ENCODE results near the gene BBIP1.

BBIP1 gene

GRCh38 chr10:110900983-110901382, 18.0 kb downstream of the BBIP1 start (continued):
- TF ChIP-seq POU6F1 (CRISPR knock-in tag; IDR thresholded peaks at IDR 0.05; ENCODE audit: borderline replicate concordance, low read depth) (no peak), SNAI2 (CRISPR knock-in tag; IDR thresholded peaks at IDR 0.05) (no peak), TCF4 (CRISPR knock-in tag; IDR thresholded peaks at IDR 0.05; ENCODE audit: borderline replicate concordance) (no peak), PATZ1 (CRISPR knock-in tag; IDR thresholded peaks at IDR 0.05; ENCODE audit: borderline replicate concordance) (no peak), PPARA (CRISPR knock-in tag; IDR thresholded peaks at IDR 0.05; ENCODE audit: borderline replicate concordance) (no peak), RARB (CRISPR knock-in tag; IDR thresholded peaks at IDR 0.05) (no peak)

- ATAC-seq = no peak
- TF ChIP-seq ISL1 (CRISPR knock-in tag; IDR thresholded peaks at IDR 0.05) (no peak), PPARA (CRISPR knock-in tag; IDR thresholded peaks at IDR 0.05; ENCODE audit: borderline replicate concordance) (no peak), ZNF565 (CRISPR knock-in tag; conservative IDR thresholded peaks at IDR 0.05; ENCODE audit: low read depth) (no peak), TOX (CRISPR knock-in tag; IDR thresholded peaks at IDR 0.05; ENCODE audit: borderline replicate concordance) (no peak), ZC3H10 (CRISPR knock-in tag; IDR thresholded peaks at IDR 0.05) (no peak), PATZ1 (CRISPR knock-in tag; IDR thresholded peaks at IDR 0.05; ENCODE audit: borderline replicate concordance) (no peak), ZNF70 (CRISPR knock-in tag; IDR thresholded peaks at IDR 0.05) (no peak), CSRNP3 (CRISPR knock-in tag; IDR thresholded peaks at IDR 0.05) (no peak), OSR1 (CRISPR knock-in tag; IDR thresholded peaks at IDR 0.05) (no peak), CREB5 (CRISPR knock-in tag; IDR thresholded peaks at IDR 0.05; ENCODE audit: low read depth) (no peak), ZFP3 (CRISPR knock-in tag; IDR thresholded peaks at IDR 0.05) (no peak), GLIS3 (CRISPR knock-in tag; IDR thresholded peaks at IDR 0.05) (no peak), RARB (CRISPR knock-in tag; IDR thresholded peaks at IDR 0.05) (no peak)
Observed at GRCh38 chr10:110898391-110898790, 20.6 kb downstream of the BBIP1 start.

- no peak for TF ChIP-seq GLIS3 (CRISPR knock-in tag; IDR thresholded peaks at IDR 0.05)
- no peak for TF ChIP-seq BACH2 (CRISPR knock-in tag; IDR thresholded peaks at IDR 0.05; ENCODE audit: borderline replicate concordance)
- TF ChIP-seq ZNF565 (CRISPR knock-in tag; conservative IDR thresholded peaks at IDR 0.05; ENCODE audit: low read depth) = no peak
- TF ChIP-seq PPARA (CRISPR knock-in tag; IDR thresholded peaks at IDR 0.05; ENCODE audit: borderline replicate concordance) = no peak
- no peak for TF ChIP-seq ZFP3 (CRISPR knock-in tag; IDR thresholded peaks at IDR 0.05)
- no peak for TF ChIP-seq CSRNP3 (CRISPR knock-in tag; IDR thresholded peaks at IDR 0.05)
- TF ChIP-seq OSR1 (CRISPR knock-in tag; IDR thresholded peaks at IDR 0.05) = no peak
- no peak for TF ChIP-seq POU6F1 (CRISPR knock-in tag; IDR thresholded peaks at IDR 0.05; ENCODE audit: borderline replicate concordance, low read depth)
- no peak for TF ChIP-seq RARB (CRISPR knock-in tag; IDR thresholded peaks at IDR 0.05)
- no peak for TF ChIP-seq ESRRG (CRISPR knock-in tag; IDR thresholded peaks at IDR 0.05)
- TF ChIP-seq ZFP30 (CRISPR knock-in tag; IDR thresholded peaks at IDR 0.05) = no peak
- no peak for ATAC-seq
Observed at GRCh38 chr10:110897184-110897583, 21.8 kb downstream of the BBIP1 start.

Measured in SK-N-SH treated with all-trans-retinoic acid at 6 μM for 48 hours (cell line).